Measurements from ENCODE around the gene ASS1.

ASS1 gene

DNA sequence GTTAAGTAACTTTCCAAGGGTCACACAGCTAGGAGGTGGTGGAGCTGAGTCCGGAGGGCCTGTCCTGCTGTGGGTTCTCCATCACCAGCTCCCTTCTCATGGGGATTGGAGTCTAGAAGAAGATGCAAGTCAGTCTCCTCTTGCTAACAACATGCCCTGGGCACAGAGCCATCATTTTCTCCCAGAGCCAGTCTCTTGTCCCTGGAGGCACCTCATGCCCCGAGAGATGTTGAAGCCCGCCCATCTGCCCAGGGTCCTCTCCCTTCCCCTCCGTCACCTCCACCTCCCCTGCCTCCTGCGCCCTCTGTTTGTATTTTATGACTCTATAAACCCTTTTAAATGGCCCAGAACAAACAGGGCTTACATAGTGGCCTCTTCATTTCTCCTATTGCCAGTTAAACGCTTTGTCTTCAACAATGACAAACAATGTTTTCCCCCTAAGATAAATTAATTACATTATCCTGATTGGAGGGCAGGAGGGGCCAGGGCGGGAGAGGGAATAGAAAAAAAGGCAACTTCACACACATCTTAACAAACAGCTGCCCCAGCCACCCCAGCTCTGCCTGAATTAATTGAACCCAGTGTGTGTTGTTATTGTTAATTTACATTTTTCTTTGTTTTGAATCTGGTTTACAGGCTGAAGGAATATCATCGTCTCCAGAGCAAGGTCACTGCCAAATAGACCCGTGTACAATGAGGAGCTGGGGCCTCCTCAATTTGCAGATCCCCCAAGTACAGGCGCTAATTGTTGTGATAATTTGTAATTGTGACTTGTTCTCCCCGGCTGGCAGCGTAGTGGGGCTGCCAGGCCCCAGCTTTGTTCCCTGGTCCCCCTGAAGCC is 55.8 kb downstream of the ASS1 start:
- DNase-seq = no peak

- no peak for DNase-seq
Observed at GRCh38 chr9:130501639-130502038, 56.9 kb downstream of the ASS1 start.

GRCh38 chr9:130508218-130508617 is 63.5 kb downstream of the ASS1 start:
- no peak for DNase-seq

- no peak for DNase-seq
Observed at GRCh38 chr9:130512199-130512598, 67.4 kb downstream of the ASS1 start.

GRCh38 chr9:130513078-130513477 is 68.3 kb downstream of the ASS1 start:
- DNase-seq = no peak

- no peak for DNase-seq
Observed at GRCh38 chr9:130518233-130518632, 73.5 kb downstream of the ASS1 start.

DNA sequence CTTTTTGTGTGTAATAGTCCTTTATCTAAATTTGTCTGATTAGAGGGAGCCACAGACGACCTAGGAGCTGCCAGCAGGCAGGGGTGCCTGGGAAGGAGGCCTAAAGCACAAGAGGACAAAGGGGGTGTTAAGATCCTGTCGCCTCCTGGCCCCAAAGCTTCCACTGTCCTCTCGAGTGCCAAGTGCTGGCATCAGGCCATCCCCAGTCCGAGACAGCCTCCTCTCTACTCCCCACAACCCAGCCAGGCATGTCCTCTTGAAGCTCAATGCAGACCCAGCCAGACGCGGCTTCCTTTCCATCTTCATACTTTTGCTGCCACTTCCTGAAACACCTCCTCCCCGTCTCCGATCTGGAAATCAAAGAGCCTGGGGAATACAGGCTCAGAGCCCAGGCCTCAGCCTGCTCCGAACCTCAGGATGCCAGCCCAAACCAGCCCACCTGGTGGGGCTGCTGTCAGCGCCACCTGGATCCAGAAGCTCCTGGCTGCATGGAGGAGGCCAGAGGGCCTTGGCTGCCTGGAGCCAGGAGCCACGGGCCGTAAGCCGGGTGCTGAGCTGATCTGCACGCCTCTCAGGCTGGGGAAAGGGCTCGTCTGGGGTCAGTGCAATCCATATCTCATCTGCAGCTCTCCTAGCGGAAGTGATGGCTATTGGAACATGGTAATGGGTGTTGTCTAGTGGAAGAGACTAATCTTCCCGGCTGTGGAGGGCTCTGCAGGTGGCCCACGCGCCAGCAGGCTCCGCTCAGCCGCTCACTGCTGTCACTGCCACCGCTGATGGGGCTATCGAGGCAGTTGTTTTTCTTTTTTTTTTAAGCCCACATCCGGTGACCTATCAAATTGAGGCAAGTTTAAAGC is 74.4 kb downstream of the ASS1 start:
- DNase-seq = no peak

DNA sequence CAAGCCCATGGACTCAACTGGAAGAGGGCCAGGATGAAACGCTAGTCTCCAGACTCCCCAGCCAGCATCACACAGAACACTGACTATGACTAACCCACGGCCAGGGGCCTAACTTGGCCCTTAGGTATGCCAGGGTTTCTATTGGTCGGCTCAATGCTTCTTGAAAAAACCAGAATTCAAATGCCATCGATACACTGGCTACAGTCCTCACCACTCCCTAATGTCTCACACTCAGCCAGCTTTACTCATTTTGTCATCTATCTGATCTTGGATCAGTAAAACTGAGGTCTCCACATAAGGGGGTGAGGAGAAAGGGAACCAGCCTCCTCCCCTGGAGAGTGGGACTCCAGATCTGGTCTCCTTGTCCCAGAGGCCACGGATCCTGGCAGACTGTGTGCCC is 75.2 kb downstream of the ASS1 start:
- no peak for DNase-seq

GRCh38 chr9:130521715-130522114 is 77.0 kb downstream of the ASS1 start:
- no peak for DNase-seq

DNA sequence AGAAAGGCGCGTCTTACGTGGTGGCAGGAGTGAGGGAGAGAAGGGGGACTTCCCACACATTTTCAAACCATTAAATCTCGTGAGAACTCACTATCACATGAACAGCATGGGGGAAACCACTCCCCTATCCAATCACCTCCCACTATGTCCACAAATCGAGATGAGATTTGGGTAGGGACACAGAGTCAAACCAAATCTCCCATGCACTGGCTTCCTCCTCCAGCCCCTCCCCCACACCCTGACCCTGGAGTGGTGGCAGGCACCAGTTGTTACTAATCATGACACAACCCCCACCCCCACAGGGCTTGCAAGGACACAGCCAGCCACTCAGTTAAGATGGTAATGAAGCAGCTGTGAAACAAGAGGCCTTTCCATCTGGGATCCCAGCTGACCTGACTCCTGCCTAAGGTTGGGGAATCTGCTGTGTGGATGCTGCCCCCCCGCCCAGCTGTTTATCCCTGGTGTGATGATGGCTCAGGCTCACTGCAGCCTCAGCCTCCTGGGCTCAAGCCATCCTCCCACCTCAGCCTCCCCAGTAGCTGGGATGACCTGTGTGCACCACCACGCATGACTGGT is 77.6 kb downstream of the ASS1 start:
- DNase-seq = no peak

GRCh38 chr9:130523921-130524320 is 79.2 kb downstream of the ASS1 start:
- DNase-seq = no peak

- DNase-seq = no peak
Observed at GRCh38 chr9:130526193-130526853, 81.6 kb downstream of the ASS1 start.

DNA sequence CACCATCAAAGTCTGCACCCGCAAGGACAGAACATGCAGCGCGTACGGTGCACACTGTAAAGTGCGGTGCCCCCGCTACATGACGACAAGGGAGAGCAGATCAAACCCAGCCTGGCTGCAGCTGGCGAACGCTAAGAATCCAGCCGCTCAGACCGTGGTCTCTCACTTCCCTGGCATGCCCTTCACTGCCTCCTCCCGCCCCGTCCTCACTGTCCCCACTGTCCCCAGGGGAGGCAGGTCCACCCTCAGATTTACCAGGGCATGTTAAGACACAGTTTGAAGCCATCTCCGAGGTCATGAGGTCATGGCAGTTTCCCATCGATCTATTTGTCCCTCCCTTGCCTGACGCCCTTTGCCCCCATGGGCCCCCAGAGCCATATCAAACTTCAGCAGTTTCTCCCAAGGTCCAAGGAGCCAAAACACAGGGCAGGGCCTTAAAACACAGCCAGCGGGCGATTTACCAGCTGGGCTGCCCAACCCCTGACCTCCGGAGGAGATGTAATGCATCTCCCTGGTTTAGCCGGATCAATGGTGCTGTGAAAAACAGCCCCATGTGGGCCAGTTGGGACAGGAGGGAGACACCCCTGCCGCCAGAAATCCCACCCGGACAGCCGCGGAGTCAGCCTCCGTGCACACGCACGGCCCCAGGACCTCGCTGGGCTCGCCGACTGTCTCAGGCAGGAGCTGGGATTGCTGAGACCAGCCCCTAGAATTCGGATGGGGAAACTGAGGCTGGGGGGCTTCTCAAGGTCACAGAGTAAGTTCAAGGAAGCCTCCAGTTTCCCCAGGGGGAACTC is 82.3 kb downstream of the ASS1 start:
- no peak for DNase-seq

- DNase-seq = no peak
Observed at GRCh38 chr9:130527651-130528310, 83.0 kb downstream of the ASS1 start.

DNA sequence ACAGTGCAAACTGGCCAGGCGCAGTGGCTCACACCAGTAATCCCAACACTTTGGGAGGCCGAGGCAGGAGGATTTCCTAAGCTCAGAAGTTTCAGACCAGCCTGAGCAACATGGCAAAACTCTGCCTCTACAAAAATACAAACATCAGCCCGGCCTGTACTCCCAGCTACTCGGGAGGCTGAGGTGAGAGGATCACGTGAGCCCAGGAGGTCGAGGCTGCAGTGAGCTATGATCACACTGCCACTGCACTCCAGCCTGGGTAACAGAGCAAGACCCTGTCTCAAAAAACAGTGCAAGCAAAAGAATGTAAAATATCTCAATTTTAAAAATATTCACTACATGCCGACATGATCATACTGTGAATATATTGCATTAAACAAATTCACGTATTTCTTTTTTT is 83.9 kb downstream of the ASS1 start:
- DNase-seq = no peak

GRCh38 chr9:130530938-130531337 is 86.2 kb downstream of the ASS1 start:
- no peak for DNase-seq

- DNase-seq = no peak
Observed at GRCh38 chr9:130531670-130532069, 86.9 kb downstream of the ASS1 start.

DNA sequence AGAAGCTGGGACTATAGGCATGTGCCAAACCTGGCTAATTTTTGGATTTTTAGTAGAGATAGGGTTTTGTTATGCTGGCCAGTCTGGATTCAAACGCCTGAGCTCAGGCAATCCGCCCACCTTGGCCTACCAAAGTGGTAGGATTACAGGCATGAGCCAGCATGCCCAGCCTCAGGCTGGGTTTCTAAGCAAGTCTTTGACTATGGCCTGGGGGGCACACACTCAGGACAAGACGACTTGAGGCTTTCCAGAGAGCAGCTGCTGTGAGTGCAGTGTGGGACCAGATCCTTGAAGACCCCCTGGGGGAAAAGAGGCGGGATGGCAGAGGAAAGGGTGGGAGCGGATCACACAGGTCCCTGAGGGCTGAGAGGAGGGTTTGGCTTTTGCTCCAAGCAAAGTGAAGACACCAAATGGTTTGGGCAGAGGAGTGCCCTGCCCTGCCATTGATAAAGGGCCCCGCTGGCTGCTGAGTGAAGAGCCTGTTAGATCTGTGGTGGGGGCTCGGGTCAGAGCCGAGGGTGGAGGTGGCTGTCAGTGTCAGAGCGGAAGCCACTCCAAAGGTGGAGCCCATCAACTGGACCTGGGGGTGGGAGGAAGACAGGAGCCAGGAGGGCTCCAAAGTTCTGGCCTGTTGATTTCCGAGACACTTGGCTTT is 87.8 kb downstream of the ASS1 start:
- no peak for DNase-seq

DNA sequence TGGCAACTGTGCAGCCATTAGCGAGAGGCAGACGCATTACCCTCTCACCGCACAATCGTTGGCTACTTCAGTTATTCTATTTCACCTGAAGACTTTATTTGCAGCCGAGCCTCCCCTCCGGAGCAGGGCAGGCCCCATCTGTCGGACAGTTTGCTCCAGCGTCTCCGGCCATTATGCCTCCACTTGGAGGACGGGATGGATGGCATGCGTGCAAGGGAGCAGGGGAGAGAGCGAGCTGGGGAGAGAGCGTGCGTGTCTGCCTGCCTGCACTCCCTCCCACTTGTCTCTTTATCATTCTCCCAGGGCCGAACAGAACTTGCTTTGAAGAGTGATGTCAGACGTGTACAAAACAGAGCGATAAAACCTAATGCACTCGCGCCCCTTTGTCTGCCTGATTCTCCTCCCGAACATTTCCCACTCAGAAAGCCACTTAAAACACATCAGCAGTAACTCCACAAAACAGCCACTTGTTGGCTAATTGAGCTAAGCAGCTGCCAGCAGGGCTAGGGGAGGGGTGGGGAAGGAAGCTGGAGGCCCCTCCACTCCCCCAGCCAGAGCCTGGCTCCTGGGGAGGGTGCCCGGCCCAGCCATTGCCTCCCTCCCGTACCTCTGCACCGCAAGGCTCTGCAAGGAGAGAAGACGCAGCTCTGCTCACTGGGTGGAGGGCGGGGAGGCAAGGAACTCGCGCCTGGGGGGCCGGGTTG is 91.2 kb downstream of the ASS1 start:
- no peak for DNase-seq

- DNase-seq = no peak
Observed at GRCh38 chr9:130536701-130537107, 91.9 kb downstream of the ASS1 start.

All from SW 1271 (cell line).